ENCODE data around the gene SASH1.

DNA sequence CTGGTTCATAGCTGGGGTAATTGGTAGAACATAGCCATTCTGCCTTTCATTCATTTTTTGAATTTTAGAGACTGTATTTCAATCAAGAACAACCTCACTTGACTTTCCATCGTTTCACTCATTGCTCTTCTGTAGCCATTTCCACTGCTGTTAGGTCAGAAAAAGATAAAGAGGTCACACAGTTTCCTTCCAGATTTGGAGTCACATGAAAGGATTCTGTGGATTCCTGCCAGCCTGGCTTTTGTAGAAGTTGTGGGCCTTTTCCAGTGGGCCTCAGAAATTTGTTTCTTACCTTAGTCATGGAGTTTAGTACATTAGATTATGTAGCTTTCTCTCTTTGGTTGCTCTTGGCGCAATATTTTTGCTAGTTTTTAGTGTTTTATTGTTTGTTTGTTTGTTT is 157.8 kb downstream of the SASH1 start:
- TF ChIP-seq CTCF (IDR thresholded peaks at IDR 0.05; ENCODE audit: insufficient read depth, low read length, poor library complexity, severe bottlenecking) (no peak), EZH2phosphoT487 (conservative IDR thresholded peaks at IDR 0.05; ENCODE audit: low read length) (no peak)

Measured in SU-DHL-6 (cell line).